ENCODE results near the gene ABTB2. TPM values are rescaled to one million over a fixed set of nuclear protein-coding genes. Genes with fewer than 3 reads are reported as not detected.

ABTB2 gene
- total and polyA plus RNA-seq, 2 of the 8 experiments (the other 6 are each of a cell fraction or from before 2014, with no cell fraction given), result 7.7 to 10.2 TPM

DNA sequence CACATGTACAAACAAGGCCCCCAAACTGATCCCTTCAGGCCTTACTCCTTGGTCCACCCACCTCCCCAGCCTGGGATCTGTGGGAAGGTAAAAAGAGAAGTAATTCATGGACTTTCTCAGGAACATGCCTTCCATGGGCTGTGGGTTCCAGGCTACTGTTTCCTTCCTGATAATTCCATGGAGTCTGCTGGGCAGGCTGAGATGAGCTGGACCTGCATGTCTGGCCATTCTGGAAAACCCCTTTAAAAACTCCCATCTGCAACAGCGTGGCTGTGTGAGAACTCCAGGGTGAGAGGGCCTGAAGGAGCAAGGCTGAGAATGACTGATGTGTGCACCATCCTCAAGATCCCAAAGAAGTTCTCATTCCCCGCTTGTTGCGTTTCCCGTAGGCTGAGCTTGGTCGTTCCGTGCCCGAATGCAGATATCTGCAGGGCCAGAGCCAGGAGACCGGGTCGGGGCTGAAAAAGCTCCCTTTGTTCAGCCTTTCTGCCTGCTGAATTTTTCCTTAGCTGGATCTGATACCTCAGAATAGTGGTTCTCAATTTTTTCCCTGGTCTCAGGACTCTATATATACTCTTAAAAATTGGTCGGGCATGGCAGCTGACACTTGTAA, 179.5 kb downstream of the ABTB2 start (continued):
- TF ChIP-seq FOSL1 (IDR thresholded peaks at IDR 0.05; ENCODE audit: insufficient read depth, low read depth, low read length), result no peak
